ENCODE data around the gene BUD23. TPM values are rescaled to one million over a fixed set of nuclear protein-coding genes. Genes with fewer than 3 reads are reported as not detected.
"Not testable (repeated sequence)": the region's sequence is repeated elsewhere in the genome, so short reads cannot be mapped to it uniquely, and the experiment has no call there.

The BUD23 gene
- total RNA-seq, 4 donors from 2014 or later = 83.9 to 128 (median 114) TPM

DNA sequence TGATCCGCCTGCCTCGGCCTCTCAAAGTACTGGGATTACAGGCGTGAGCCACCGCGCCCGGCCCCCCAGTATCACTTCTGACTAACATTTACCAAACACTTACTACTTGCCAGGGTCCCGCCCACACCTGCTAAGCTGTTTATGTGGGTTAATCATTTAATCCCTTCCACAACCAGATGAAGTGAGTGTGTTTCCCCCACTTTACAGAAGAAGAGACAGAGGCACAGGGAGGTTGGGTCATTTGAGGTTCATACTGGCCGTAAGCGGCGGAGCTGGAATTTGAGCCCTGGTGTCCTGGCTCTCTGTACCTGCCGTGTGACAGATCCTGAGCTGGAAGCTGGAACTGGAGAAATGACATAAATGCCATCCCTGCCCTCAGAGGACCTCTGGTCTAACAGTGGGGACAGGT, 30.9 kb upstream of the BUD23 start:
- H3K4me3 ChIP-seq = no peak overlapping the region
- in situ Hi-C loops (cut with MboI; ENCODE audit: low sequenced_read_pairs in 4 of 4) = no loop called here
- intact Hi-C loops (cut with DNase I; ENCODE audit: low total_unique reads) = no loop called here
- H3K27ac ChIP-seq = no peak overlapping the region
- no peaks in the 10 kb centered on the region for H3K36me3 ChIP-seq
- no peaks in the 10 kb centered on the region for H3K9me3 ChIP-seq
- no peaks in the 10 kb centered on the region for H3K4me1 ChIP-seq
- DNase-seq (no peak), ATAC-seq (no peak)
- TF ChIP-seq, protein P1, sequence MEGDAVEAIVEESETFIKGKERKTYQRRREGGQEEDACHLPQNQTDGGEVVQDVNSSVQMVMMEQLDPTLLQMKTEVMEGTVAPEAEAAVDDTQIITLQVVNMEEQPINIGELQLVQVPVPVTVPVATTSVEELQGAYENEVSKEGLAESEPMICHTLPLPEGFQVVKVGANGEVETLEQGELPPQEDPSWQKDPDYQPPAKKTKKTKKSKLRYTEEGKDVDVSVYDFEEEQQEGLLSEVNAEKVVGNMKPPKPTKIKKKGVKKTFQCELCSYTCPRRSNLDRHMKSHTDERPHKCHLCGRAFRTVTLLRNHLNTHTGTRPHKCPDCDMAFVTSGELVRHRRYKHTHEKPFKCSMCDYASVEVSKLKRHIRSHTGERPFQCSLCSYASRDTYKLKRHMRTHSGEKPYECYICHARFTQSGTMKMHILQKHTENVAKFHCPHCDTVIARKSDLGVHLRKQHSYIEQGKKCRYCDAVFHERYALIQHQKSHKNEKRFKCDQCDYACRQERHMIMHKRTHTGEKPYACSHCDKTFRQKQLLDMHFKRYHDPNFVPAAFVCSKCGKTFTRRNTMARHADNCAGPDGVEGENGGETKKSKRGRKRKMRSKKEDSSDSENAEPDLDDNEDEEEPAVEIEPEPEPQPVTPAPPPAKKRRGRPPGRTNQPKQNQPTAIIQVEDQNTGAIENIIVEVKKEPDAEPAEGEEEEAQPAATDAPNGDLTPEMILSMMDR (IDR thresholded peaks at IDR 0.05 in 4 of 5, conservative IDR thresholded peaks at IDR 0.05 in 1 of 5) = no peak
- no peak for TF ChIP-seq POLR2A (IDR thresholded peaks at IDR 0.05)
- H3K27me3 ChIP-seq = peaks cover 11 to 16% (median 16%) of the 10 kb centered on the region in 3 donors

- intact Hi-C loops (cut with DNase I; ENCODE audit: low total_unique reads); H3K27ac ChIP-seq; H3K4me3 ChIP-seq; H3K27me3 ChIP-seq; H3K4me1 ChIP-seq; DNase-seq; H3K36me3 ChIP-seq; in situ Hi-C loops (cut with MboI; ENCODE audit: low sequenced_read_pairs in 4 of 4); H3K9me3 ChIP-seq; ATAC-seq: not testable (repeated sequence)
Observed at GRCh38 chr7:73655309-73655708, 28.1 kb upstream of the BUD23 start.

DNA sequence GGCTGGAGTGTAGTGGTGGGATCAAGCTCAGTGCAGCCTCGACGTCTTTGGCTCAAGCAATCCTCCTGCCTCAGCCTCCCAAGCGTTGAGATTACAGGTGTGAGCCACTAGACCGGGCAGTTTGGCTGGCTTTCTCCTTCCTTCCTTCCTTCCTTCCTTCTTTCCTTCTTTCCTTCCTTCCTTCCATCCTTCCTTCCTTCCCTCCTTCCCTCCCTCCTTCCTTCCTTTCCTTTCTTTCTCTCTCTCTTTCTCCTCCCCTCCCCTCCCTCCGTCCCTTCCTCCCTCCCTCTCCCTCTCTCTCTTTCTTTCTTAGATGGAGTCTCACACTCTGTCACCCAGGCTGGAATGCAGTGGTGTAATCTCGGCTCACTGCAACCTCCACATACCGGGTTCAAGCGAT, 23.4 kb upstream of the BUD23 start:
- ATAC-seq (no peak), DNase-seq (no peak)
- H3K9me3 ChIP-seq = peaks cover 0 to 6% (median 0%) of the 10 kb centered on the region in 3 donors
- H3K27ac ChIP-seq = no peak overlapping the region
- TF ChIP-seq, protein P1 (IDR thresholded peaks at IDR 0.05 in 4 of 5, conservative IDR thresholded peaks at IDR 0.05 in 1 of 5) = no peak
- TF ChIP-seq POLR2A (IDR thresholded peaks at IDR 0.05) = no peak
- in situ Hi-C loops (cut with MboI; ENCODE audit: low sequenced_read_pairs in 4 of 4) (loop anchor here (5.0 to 10.0 kb wide), 3 partner anchors 45 to 55 kb away; no protein-coding TSS in a partner anchor), intact Hi-C loops (cut with DNase I; ENCODE audit: low total_unique reads) (no loop called here)
- no peak overlapping the region for H3K4me3 ChIP-seq
- H3K27me3 ChIP-seq = peaks cover 0 to 3% (median 0%) of the 10 kb centered on the region in 3 donors
- H3K4me1 ChIP-seq = no peaks in the 10 kb centered on the region
- H3K36me3 ChIP-seq = no peaks in the 10 kb centered on the region

DNA sequence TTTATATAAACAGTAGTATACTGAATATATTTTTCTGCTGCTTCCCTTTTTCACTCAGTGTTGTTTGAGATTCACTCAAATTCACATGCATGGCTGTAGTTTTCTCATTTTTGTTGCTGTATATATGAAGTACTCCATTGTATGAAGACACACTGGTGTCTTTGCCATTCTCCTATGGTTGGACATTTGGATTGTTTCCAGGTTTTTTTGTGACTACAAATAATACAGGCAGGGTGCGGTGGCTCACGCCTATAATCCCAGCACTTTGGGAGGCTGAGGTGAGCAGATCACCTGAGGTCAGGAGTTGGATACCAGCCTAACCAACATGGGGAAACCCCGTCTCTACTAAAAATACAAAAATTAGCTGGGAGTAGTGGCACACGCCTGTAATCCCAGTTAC, 22.8 kb upstream of the BUD23 start:
- intact Hi-C loops (cut with DNase I; ENCODE audit: low total_unique reads); H3K36me3 ChIP-seq; H3K9me3 ChIP-seq; H3K4me3 ChIP-seq; H3K4me1 ChIP-seq; DNase-seq; H3K27ac ChIP-seq; ATAC-seq; H3K27me3 ChIP-seq: not testable (repeated sequence)
- in situ Hi-C loops (cut with MboI; ENCODE audit: low sequenced_read_pairs in 4 of 4) = loop anchor here (5.0 to 10.0 kb wide), 3 partner anchors 46 to 56 kb away; no protein-coding TSS in a partner anchor

GRCh38 chr7:73663033-73663432, 20.4 kb upstream of the BUD23 start:
- Histone ChIP-seq H3K36me3 (no peaks in the 10 kb centered on the region), H3K9me3 (peaks cover 0 to 6% (median 0%) of the 10 kb centered on the region in 3 donors), H3K4me1 (peaks cover 0 to 3% of the 10 kb centered on the region in 2 donors), H3K27ac (no peak overlapping the region), H3K27me3 (peaks cover 0 to 3% (median 0%) of the 10 kb centered on the region in 3 donors), H3K4me3 (no peak overlapping the region)
- no peak for TF ChIP-seq POLR2A (IDR thresholded peaks at IDR 0.05)
- TF ChIP-seq, protein P1 (IDR thresholded peaks at IDR 0.05 in 4 of 5, conservative IDR thresholded peaks at IDR 0.05 in 1 of 5) = no peak
- intact Hi-C loops (cut with DNase I; ENCODE audit: low total_unique reads) = no loop called here
- no peak for DNase-seq
- ATAC-seq = no peak
- in situ Hi-C loops (cut with MboI; ENCODE audit: low sequenced_read_pairs in 4 of 4) = loop anchor here (5.0 to 10.0 kb wide), 3 partner anchors 48 to 58 kb away; no protein-coding TSS in a partner anchor
